Measurements from ENCODE around the gene HSPG2.
A peak's percentile ranks its signal among the peaks of the same experiment; 100 is the strongest.

The HSPG2 gene

DNA sequence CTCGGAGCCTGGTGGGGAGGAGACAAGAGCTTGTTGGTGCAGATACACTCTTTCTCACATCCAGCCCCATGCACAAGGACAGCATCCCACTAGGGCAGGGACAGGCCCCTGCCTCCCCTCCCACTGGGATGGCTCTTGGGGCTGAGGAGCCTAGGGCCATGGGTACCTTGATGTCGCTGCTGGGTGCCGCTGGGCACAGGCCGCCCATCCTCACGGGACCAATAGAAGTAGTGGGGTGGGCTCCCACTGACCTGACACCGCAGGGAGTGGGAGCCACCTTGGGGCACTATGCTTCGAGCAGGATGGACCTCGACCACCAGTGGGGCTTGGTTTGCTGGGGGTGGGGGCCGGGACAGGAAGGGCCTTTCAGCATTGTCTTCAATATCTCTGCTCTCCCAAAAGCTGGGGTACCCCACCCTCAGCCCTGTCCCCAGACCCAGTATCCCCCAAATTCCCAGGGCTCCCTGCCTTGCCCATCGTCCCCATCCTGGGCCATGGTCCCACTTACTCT is 77.4 kb downstream of the HSPG2 start:
- no peak for DNase-seq

DNA sequence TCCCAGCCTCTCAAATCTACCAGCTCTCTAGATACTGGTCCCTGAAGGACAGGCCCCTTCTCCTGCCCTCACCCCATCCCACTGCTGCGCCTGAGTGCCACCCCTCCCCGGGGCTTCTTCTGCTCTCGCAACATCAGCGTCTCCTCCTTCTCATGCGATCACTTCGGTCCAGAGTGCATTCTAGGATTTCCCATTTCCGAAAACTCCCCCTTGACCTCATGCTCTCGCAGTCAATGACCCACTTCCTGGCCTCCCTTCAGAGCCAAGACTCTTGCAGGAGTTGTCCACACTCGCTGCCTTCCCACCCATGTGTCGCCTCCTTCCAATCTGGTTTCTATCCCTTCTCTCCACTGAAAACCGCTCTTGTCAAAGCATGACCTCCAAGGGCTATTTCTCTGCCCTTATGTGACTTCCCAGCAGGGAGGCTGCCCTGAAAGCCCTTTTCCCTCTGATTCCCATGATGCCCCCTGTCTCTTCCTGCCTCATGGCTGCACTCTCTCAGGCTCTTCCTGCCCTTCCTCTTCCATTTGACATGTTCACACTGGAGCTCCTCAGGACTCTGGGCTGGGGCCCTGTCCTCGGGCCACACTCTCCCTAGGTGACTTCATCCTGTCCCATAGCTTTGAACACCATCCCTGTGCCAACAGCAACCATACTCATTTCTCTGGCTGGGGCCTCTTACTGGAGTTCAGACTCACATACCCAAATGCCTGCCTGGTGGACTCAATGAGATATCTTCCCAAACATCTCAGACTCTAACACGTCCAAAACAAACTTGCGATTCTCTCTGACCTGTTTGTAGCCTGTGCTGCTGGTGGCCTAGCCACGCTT is 79.1 kb downstream of the HSPG2 start:
- no peak for DNase-seq

GRCh38 chr1:21857142-21857839 is 79.8 kb downstream of the HSPG2 start:
- peak; percentile 11 for DNase-seq

- no peak for DNase-seq
These were observed 81.6 kb downstream of the HSPG2 start for GRCh38 chr1:21855257-21856096.

DNA sequence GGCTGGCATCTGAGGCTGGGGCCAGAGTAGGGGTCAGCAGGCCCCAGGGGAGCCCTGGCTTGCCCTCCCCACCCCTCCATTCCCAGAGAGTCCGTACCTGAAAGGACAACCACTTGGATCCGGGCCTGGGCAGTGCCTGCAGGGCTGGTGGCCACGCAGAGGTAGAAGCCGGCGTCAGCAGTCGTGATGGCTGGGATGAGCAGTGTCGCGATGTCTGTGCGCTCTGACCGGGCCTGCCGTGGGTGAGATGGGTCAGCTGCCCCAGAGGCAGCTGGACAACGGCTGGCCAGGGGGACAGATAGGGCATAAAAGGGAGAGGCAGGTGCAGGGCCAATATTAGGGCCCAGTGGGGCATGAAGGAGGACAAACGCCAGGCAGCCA is 82.4 kb downstream of the HSPG2 start:
- no peak for DNase-seq

DNA sequence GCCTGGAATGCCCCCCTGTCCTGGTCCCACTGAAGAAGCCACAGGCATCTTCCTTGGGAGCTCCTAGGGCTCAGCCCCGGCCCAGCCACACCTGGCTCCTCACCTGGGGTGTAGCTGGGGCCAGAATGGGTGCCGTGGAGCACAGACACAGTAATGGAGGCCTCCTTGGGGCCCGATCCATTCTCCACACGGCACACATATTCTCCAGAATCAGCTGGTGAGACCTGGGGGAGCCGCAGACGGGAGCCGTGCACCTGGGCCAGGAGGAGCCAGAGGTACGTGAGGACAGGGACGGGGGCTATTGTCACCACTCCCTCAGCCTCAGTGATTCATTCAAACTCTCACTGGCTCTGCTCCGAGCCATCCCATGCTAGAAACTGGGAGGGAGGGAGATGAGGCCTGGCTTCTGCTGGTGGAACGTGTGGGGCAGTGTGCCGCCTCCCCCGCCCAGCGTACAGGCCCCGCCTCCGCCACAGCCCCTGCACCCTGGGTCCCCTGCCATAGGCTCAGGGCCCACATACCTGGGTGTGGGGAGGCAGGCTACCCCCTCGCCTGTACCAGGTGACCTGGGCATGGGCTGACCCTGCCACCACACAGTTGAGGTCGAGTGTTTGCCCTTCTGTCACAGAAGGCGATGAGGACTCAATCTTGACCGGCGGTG is 82.9 kb downstream of the HSPG2 start:
- DNase-seq = no peak

- DNase-seq = no peak
These were observed 84.0 kb downstream of the HSPG2 start for GRCh38 chr1:21853131-21853427.

DNA sequence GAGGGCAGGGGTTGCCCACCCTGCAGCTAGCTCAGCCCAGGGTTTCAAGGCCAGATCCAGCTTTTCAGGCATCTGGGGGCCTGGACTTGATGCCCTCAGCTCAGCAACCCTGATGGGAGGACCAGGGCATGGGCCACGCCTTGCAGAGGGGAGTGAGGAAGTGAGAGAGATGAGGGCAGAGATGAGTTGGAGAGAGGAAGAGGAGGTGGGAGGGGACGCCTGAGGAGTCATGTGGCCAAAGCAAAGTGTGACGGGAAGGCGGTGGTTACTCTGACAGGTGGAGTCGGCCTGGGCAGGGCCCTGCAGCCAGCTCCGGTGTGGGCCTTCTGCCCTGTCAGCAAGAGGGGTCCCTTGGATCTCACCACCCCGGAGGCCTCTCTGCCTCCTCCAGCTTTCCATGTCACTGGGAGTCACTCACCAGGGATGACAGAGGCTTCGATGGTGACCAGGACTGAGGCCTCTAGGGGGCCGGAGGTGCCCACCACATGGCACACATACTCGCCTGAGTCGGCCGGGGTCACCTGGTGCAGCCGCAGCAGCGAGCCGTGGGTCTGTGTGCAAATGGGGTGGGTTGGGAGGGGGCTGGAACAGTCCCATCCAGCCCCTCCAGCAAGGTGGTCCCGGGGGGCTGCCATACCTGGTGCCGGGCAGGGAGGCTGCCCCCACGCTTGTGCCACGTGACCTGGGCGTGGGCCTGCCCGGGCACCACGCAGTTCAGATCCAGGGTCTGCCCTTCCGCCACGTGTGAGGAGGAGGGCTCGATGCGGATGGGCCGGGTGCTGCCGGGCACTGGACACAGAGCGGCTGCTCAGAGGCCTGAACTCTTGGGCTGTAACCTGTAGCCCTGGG is 84.6 kb downstream of the HSPG2 start:
- no peak for DNase-seq

- DNase-seq = no peak
These were observed 85.5 kb downstream of the HSPG2 start for GRCh38 chr1:21851430-21852250.

DNA sequence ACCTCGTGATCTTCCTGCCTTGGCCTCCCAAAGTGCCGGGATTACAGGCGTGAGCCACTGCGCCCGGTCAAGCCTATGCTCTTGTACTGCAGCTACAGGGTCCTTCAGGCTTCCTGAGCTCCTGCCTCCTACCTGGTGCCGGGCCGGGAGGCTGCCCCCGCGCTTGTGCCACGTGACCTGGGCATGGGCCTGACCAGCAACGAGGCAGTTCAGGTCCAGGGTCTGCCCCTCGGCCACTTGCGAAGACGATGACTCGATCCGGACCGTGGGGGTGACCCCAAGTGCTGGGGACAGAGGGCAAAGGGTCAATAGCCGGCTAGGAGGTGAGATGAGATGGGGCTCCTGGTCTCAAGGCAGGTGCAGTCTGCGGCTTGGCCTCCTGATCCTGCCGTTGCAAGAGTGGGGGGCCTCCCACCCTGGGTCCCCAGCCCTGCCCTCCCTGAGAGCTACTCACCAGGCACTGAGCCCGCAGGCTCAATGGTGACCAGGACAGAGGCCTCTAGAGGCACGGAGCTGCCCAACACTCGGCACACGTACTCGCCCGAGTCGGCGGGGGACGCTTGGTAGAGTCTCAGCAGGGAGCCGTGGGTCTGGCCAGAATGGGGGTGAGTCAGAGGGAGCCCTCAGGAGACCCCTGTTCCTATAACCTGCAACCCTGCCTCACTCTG is 87.1 kb downstream of the HSPG2 start:
- no peak for DNase-seq

DNA sequence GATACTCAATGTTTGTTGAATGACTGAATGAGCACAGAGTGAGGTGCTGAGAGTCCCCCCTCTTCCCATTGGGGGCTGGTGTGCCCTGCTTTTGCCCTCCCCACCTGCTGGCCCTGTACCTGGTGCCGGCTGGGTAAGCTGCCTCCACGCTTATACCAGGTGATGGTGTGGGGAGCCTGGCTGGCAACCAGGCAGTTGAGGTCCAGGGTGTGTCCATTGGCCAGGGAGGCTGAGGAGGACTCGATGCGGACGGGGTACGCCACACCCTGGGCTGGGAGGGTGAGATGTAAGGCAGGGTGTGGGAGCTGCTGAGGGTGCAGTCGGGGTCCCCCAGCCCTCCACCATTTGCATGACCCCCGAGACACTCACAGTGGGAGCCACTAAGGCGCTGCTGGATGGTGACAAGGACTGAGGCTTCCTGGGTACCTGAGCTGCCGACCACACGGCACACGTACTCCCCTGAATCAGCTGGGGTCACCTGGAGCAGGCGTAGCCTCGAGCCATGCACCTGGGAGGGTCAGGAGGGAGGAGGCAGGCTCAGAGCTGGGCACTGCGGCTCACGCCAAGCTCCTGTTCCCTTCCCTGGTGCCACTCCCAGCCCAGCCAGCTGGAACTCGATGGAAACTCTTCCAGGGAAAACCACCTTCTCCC is 88.5 kb downstream of the HSPG2 start:
- DNase-seq = no peak

DNA sequence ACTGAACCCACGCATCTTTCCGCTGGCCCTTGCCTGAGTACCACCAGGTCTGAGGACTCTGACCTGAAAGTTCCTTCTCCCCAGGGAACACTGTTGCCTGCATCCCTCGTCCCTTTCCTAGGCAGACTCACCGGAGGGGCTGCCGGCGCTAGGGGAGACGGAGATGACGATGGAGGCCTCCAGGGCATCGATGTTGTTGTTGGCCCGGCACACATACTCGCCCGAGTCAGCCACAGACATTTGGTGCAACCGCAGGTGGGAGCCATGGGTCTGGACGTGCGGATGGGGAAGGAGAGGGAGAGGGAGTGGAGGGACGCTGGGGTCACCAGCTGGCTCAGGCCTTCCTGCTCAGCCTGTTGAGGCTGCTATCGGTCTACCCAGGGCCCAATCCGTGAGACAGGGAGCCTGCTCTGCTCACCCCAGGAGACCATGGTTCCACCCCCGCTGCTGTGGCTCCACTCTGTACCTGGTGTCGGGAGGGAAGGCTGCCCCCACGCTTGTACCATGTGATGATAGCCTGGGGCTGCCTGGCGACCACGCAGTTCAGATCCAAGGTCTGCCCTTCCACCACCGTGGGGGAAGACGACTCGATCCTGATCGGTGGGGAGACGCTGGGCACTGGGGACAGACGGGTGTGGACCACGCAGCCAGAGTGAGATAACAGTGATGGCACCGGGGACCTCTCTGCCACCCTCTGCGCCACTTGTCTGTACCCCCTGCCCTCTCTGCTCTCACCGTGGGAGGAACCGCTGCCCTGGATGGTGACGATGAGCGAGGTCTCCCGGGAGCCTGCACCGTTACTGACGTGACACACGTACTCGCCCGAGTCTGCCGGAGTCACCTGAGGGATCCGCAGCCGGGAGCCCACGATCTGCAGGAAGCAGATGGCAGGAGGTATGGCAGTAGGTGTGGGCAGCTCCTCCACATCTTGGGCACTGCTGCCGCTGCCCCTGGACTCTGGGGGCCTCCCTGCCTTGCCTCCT is 89.6 kb downstream of the HSPG2 start:
- DNase-seq = no peak

- no peak for DNase-seq
These were observed 91.2 kb downstream of the HSPG2 start for GRCh38 chr1:21845646-21846641.

DNA sequence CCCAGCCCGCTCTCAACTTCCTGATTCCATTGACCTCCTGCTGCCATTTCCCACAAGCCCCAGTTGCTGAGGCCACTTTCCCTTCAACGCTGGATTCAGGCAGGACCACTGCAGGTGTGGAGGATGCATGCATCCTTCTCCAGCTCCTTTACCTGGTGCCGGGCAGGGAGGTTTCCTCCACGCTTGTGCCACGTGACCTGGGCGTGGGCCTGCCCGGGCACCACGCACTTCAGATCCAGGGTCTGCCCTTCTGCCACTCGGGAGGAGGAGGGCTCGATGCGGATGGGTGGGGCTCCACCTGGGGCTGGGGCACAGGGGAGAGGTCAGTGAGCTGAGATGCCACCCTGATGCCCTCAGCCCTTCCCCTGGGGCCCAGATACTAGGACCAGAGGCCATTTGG is 93.1 kb downstream of the HSPG2 start:
- DNase-seq = no peak

GRCh38 chr1:21843208-21843607 is 93.9 kb downstream of the HSPG2 start:
- DNase-seq = no peak

GRCh38 chr1:21842606-21843162 is 94.4 kb downstream of the HSPG2 start:
- no peak for DNase-seq

DNA sequence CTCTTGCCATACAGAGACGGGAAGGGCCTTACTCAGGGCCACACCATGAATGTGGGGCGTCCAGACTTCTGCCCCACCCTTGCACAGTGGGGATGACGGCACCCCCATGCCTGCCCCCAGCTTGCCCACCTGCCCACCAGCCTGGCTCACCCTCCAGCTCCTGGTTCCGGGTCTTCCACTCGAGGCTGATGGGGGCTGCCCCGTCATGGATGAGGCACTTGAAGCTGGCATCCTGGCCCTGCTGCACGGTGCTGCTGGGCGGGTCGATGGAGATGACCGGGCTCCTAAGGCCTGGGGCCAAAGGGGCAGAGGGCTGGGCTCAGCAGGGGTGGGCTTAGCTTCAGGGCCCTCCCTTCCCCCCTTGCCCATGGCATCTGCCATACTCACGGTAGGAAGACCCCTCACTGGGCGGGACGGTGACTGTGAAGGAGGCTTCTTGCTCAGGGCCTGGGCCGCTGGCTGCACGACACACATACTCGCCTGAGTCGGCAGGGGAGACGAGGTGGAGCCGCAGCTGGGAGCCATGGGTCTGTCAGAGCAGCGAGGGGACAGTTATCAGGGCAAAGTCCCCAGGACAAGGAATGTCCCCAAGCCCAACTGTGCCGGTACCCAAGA is 95.2 kb downstream of the HSPG2 start:
- no peak for DNase-seq
